ENCODE data around the gene ZNF841. TPM values are rescaled to one million over a fixed set of nuclear protein-coding genes. Genes with fewer than 3 reads are reported as not detected.

The ZNF841 gene
- total and polyA plus RNA-seq, 2 of the 13 experiments (the other 11 are each of a cell fraction or from before 2014, with no cell fraction given) = 6.2 to 14.2 TPM

DNA sequence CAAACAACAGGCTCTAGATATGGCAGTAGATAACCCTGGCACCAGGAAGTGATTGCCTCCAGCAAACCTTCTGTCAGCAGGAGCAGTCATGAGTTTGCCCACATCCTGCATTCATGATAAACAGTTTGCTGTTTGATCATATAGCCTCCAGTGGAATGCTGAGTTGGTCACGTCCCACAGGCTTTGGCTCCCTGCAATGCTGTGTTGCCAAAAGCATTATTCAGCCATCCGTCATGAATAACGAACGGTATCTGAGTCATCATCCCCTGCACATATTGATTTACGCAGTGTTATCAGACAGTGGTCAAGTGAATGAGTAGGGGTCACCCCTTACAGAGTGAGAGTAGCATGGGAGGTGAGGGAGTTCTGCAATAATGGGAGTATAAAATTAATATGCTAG, 25.1 kb downstream of the ZNF841 start:
- Histone ChIP-seq H3K79me2 (ENCODE audit: insufficient read depth, low read length) (no peaks in the 10 kb centered on the region), H3K27ac (ENCODE audit: extremely low read length, insufficient read depth, low read length) (no peak overlapping the region), H3K9ac (ENCODE audit: insufficient read depth, low read depth, low read length) (no peak overlapping the region), H4K20me1 (ENCODE audit: insufficient read depth, low read length) (no peaks in the 10 kb centered on the region), H3K4me1 (ENCODE audit: insufficient read depth, low read length) (no peaks in the 10 kb centered on the region), H3K4me2 (ENCODE audit: low read depth, low read length) (no peak overlapping the region), H3K4me3 (replicated peaks in 1 of 3; ENCODE audit: insufficient read depth in 1 of 3, low read depth in 2 of 3, low read length in 3 of 3) (no peak overlapping the region), H3K27me3 (ENCODE audit: control insufficient read depth in 1 of 2, insufficient read depth in 2 of 2, low read length in 2 of 2) (no peaks in the 10 kb centered on the region), H3K36me3 (replicated peaks in 1 of 2; ENCODE audit: control insufficient read depth in 1 of 2, insufficient read depth in 2 of 2, low read length in 2 of 2) (peaks cover 28 to 80% of the 10 kb centered on the region in 2 experiments), H2AFZ (ENCODE audit: low read length) (no peak overlapping the region), H3K9me3 (ENCODE audit: low read length) (peaks cover 83% of the 10 kb centered on the region)
- intact Hi-C loops (cut with micrococcal nuclease; ENCODE audit: unreplicated experiment) (no loop called here), in situ Hi-C loops (cut with HindIII; ENCODE audit: extremely low pct_ligation_motif_present, low pct_unique_long_range_greater_than_20kb) (no loop called here)
- no peak for DNase-seq (ENCODE audit: low spot score)
- CTCF ChIA-PET (ENCODE audit: low intra/inter-chr PET ratio, low total read pairs) = no interaction called here
- POLR2A ChIA-PET = no interaction called here
- TF ChIP-seq FOXJ3 (CRISPR knock-in tag; IDR thresholded peaks at IDR 0.05; ENCODE audit: borderline replicate concordance) = no peak
- TF ChIP-seq, protein P1, sequence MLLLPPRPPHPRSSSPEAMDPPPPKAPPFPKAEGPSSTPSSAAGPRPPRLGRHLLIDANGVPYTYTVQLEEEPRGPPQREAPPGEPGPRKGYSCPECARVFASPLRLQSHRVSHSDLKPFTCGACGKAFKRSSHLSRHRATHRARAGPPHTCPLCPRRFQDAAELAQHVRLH (CRISPR knock-in tag; IDR thresholded peaks at IDR 0.05; ENCODE audit: borderline replicate concordance, low read depth) = no peak
- TF ChIP-seq NR2F1 (CRISPR knock-in tag; IDR thresholded peaks at IDR 0.05) = no peak
- TF ChIP-seq, protein P2, sequence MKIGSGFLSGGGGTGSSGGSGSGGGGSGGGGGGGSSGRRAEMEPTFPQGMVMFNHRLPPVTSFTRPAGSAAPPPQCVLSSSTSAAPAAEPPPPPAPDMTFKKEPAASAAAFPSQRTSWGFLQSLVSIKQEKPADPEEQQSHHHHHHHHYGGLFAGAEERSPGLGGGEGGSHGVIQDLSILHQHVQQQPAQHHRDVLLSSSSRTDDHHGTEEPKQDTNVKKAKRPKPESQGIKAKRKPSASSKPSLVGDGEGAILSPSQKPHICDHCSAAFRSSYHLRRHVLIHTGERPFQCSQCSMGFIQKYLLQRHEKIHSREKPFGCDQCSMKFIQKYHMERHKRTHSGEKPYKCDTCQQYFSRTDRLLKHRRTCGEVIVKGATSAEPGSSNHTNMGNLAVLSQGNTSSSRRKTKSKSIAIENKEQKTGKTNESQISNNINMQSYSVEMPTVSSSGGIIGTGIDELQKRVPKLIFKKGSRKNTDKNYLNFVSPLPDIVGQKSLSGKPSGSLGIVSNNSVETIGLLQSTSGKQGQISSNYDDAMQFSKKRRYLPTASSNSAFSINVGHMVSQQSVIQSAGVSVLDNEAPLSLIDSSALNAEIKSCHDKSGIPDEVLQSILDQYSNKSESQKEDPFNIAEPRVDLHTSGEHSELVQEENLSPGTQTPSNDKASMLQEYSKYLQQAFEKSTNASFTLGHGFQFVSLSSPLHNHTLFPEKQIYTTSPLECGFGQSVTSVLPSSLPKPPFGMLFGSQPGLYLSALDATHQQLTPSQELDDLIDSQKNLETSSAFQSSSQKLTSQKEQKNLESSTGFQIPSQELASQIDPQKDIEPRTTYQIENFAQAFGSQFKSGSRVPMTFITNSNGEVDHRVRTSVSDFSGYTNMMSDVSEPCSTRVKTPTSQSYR (CRISPR knock-in tag; IDR thresholded peaks at IDR 0.05; ENCODE audit: borderline replicate concordance) = no peak
- TF ChIP-seq ZNF234 (CRISPR knock-in tag; conservative IDR thresholded peaks at IDR 0.05) = no peak
- no peak for TF ChIP-seq KDM6A (CRISPR knock-in tag; IDR thresholded peaks at IDR 0.05; ENCODE audit: low read depth)
- TF ChIP-seq ZKSCAN1 (IDR thresholded peaks at IDR 0.05; ENCODE audit: low read length) = no peak
- TF ChIP-seq PAX8 (CRISPR knock-in tag; IDR thresholded peaks at IDR 0.05; ENCODE audit: borderline replicate concordance) = no peak
- TF ChIP-seq ZNF737 (CRISPR knock-in tag; IDR thresholded peaks at IDR 0.05; ENCODE audit: borderline replicate concordance) = no peak
- no peak for TF ChIP-seq ZNF773 (CRISPR knock-in tag; IDR thresholded peaks at IDR 0.05; ENCODE audit: borderline replicate concordance)
- no TSS peak for BruUV-seq (replicated peaks)
- WGBS (ENCODE audit: low lambda C conversion rate) = 99% methylated on average over 5 of the region's 5 CpGs
- ATAC-seq = no peak
- FAIRE-seq = no peak

All from HepG2 (cell line).